GM12878 (cell line): ENCODE results near the gene TIMP3. TPM values are rescaled to one million over a fixed set of nuclear protein-coding genes. Genes with fewer than 3 reads are reported as not detected.

Experiments
- CUX1 ChIP-seq: IDR thresholded peaks from 2 replicates; pipeline ENCODE4 v1.6.1; 2012; ENCODE audit warnings: improper control_type of control experiment, low read depth, low read length; ENCODE audit not compliant: insufficient replicate concordance
- HDAC2 ChIP-seq: fragments of 200-600 bp; sonication (generic); IDR thresholded peaks from 2 replicates; pipeline ENCODE4 v1.6.1; 2017
- polyA plus RNA-seq, 11 experiments: library from polyadenylated mRNA; depleted of rRNA in 4 of 11; unstranded in 6 of 11; stranded (reverse) in 5 of 11; fragments of >200 nt; fragmentation: Nextera tagmentation in 4 of 11; fragmentation: Illumina TruSeq in 1 of 11; extraction: Ambion mirVana in 4 of 11; extraction: Trizol in 1 of 11; gene quantifications; 1 replicate in 1 of 11; 2 replicates in 10 of 11; pipeline versions ENCODE4 v1.2.1 to v1.2.3, GENCODE V29; 2011 to 2016; ENCODE audit warnings: inconsistent platforms in 2 of 11, missing spikeins in 2 of 11, low read depth in 1 of 11
- total RNA-seq, 4 experiments: library from RNA; depleted of rRNA in 3 of 4; stranded (reverse); fragments of >200 nt in 3 of 4; fragmentation: Illumina TruSeq in 1 of 4; extraction: Trizol in 1 of 4; gene quantifications; 2 replicates each; pipeline versions ENCODE4 v1.2.1 to v1.2.3, GENCODE V29; 2013 to 2021
- TF ChIP-seq, protein P1 (sequence below): fragments of 450-650 bp; formaldehyde crosslinking; IDR thresholded peaks from 2 replicates; pipeline ENCODE4 v1.4.0; 2020; ENCODE audit warnings: mild to moderate bottlenecking, moderate library complexity
- TF ChIP-seq, protein P2 (sequence below): fragments of 450-650 bp; IDR thresholded peaks from 2 replicates; pipeline ENCODE4 v1.6.1; 2017; ENCODE audit warnings: mild to moderate bottlenecking

The TIMP3 gene
- total and polyA plus RNA-seq, 10 of the 15 experiments (the other 5 are each of a cell fraction or from before 2014, with no cell fraction given) = 0.01 to 0.74 (median 0.27) TPM; not detected in 5

GRCh38 chr22:32829451-32829851, 27.9 kb downstream of the TIMP3 start (continued):
- no peak for TF ChIP-seq CUX1
- TF ChIP-seq, protein P1, sequence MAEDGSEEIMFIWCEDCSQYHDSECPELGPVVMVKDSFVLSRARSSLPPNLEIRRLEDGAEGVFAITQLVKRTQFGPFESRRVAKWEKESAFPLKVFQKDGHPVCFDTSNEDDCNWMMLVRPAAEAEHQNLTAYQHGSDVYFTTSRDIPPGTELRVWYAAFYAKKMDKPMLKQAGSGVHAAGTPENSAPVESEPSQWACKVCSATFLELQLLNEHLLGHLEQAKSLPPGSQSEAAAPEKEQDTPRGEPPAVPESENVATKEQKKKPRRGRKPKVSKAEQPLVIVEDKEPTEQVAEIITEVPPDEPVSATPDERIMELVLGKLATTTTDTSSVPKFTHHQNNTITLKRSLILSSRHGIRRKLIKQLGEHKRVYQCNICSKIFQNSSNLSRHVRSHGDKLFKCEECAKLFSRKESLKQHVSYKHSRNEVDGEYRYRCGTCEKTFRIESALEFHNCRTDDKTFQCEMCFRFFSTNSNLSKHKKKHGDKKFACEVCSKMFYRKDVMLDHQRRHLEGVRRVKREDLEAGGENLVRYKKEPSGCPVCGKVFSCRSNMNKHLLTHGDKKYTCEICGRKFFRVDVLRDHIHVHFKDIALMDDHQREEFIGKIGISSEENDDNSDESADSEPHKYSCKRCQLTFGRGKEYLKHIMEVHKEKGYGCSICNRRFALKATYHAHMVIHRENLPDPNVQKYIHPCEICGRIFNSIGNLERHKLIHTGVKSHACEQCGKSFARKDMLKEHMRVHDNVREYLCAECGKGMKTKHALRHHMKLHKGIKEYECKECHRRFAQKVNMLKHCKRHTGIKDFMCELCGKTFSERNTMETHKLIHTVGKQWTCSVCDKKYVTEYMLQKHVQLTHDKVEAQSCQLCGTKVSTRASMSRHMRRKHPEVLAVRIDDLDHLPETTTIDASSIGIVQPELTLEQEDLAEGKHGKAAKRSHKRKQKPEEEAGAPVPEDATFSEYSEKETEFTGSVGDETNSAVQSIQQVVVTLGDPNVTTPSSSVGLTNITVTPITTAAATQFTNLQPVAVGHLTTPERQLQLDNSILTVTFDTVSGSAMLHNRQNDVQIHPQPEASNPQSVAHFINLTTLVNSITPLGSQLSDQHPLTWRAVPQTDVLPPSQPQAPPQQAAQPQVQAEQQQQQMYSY (CRISPR knock-in tag) = no peak
- TF ChIP-seq, protein P2, sequence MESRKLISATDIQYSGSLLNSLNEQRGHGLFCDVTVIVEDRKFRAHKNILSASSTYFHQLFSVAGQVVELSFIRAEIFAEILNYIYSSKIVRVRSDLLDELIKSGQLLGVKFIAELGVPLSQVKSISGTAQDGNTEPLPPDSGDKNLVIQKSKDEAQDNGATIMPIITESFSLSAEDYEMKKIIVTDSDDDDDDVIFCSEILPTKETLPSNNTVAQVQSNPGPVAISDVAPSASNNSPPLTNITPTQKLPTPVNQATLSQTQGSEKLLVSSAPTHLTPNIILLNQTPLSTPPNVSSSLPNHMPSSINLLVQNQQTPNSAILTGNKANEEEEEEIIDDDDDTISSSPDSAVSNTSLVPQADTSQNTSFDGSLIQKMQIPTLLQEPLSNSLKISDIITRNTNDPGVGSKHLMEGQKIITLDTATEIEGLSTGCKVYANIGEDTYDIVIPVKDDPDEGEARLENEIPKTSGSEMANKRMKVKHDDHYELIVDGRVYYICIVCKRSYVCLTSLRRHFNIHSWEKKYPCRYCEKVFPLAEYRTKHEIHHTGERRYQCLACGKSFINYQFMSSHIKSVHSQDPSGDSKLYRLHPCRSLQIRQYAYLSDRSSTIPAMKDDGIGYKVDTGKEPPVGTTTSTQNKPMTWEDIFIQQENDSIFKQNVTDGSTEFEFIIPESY = no peak
- no peak for TF ChIP-seq HDAC2
